HG03520 (cell line): ENCODE measurements around the gene EMCN.

ENCODE experiments used
- ATAC-seq: cut with Tn5 transposase; IDR thresholded peaks from one replicate; pipeline ENCODE4 v1.9.1; 2021; ENCODE audit warnings: mild to moderate bottlenecking, moderate library complexity; ENCODE audit not compliant: unreplicated experiment

The EMCN gene

GRCh38 chr4:100494166-100494565 lies 23.7 kb downstream of the EMCN start:
- ATAC-seq: no peak

GRCh38 chr4:100493756-100494155 lies 24.1 kb downstream of the EMCN start:
- ATAC-seq: no peak

GRCh38 chr4:100492129-100492528 lies 25.7 kb downstream of the EMCN start:
- no peak for ATAC-seq

- no peak for ATAC-seq
Observed at GRCh38 chr4:100489305-100489704, 28.5 kb downstream of the EMCN start.

GRCh38 chr4:100486496-100486895 lies 31.3 kb downstream of the EMCN start:
- ATAC-seq: no peak

- no peak for ATAC-seq
Observed at GRCh38 chr4:100483796-100484195, 34.0 kb downstream of the EMCN start.

GRCh38 chr4:100479971-100480370 lies 37.9 kb downstream of the EMCN start:
- no peak for ATAC-seq

GRCh38 chr4:100469555-100469954 lies 48.3 kb downstream of the EMCN start:
- no peak for ATAC-seq

- ATAC-seq: no peak
Observed at GRCh38 chr4:100466501-100466900, 51.3 kb downstream of the EMCN start.

- ATAC-seq: no peak
Observed at GRCh38 chr4:100461807-100462605, 55.8 kb downstream of the EMCN start.

GRCh38 chr4:100450449-100450848 lies 67.4 kb downstream of the EMCN start:
- no peak for ATAC-seq

GRCh38 chr4:100431416-100431815 lies 86.4 kb downstream of the EMCN start:
- no peak for ATAC-seq

GRCh38 chr4:100430451-100430850 lies 87.4 kb downstream of the EMCN start:
- ATAC-seq: no peak

GRCh38 chr4:100429616-100430015 lies 88.2 kb downstream of the EMCN start:
- ATAC-seq: no peak

- no peak for ATAC-seq
Observed at GRCh38 chr4:100428051-100428450, 89.8 kb downstream of the EMCN start.

- no peak for ATAC-seq
Observed at GRCh38 chr4:100424376-100424775, 93.4 kb downstream of the EMCN start.

GRCh38 chr4:100422894-100423293 lies 94.9 kb downstream of the EMCN start:
- ATAC-seq: no peak

- ATAC-seq: no peak
Observed at GRCh38 chr4:100421361-100421978, 96.4 kb downstream of the EMCN start.

- ATAC-seq: no peak
Observed at GRCh38 chr4:100420571-100420970, 97.3 kb downstream of the EMCN start.

- no peak for ATAC-seq
Observed at GRCh38 chr4:100417565-100417964, 100.3 kb downstream of the EMCN start.

- no peak for ATAC-seq
Observed at GRCh38 chr4:100414016-100414790, 103.6 kb downstream of the EMCN start.

GRCh38 chr4:100391863-100392262 lies 126.0 kb downstream of the EMCN start:
- ATAC-seq: no peak
